Spleen (tissue), 7 donors: Measurements from ENCODE around the gene AHCTF1.
"Not testable (repeated sequence)": the region's sequence is repeated elsewhere in the genome, so short reads cannot be mapped to it uniquely, and the experiment has no call there.

ENCODE experiments used
- CTCF ChIP-seq, 11 experiments: fragments of 200-600 bp in 7 of 11; fragments of 450-650 bp in 4 of 11; sonication (generic) in 4 of 11; IDR thresholded peaks in 8 of 11; conservative IDR thresholded peaks in 3 of 11; 1 replicate in 7 of 11; 2 replicates in 4 of 11; pipeline versions ENCODE4 v1.4.0 to v1.8.0; 2016 to 2021; ENCODE audit warnings: antibody characterized with exemption in 11 of 11, inconsistent platforms in 4 of 11, mild to moderate bottlenecking in 1 of 11
- POLR2A ChIP-seq, 3 donors: fragments of 450-650 bp; IDR thresholded peaks; one replicate each; pipeline ENCODE4 v1.5.1; 2017; ENCODE audit warnings: antibody characterized with exemption in 3 of 3, mild to moderate bottlenecking in 1 of 3
- POLR2AphosphoS5 ChIP-seq, 3 donors: sonication (generic); formaldehyde crosslinking; IDR thresholded peaks; one replicate each; pipeline ENCODE4 v1.5.1; 2017; ENCODE audit warnings: antibody characterized with exemption in 3 of 3
- donor health status: DM: no; HTN: no; CAD: no; lungs with moderate emphysema.
- donor health status: DM: no; HTN: no; CAD: no.
- donor health status: DM: no; HTN: no; CAD: no.

DNA sequence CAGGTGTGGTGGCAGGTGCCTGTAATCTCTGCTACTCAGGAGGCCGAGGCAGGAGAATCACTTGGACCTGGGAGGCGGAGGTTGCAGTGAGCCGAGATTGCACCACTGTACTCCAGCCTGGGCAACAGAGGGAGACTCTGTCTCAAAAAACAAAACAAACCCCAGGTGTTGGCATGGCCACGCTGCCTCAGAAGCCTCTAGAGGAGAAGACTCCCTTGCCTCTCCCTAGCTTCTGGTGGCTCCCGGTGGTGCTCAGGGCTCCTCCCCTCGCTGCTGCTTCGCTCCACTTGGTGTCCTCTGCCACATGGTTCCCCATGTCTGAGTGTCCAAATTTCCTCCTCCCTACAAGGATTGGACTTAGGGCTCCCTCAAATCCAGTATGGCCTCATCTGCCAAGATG, 109.6 kb downstream of the AHCTF1 start:
- TF ChIP-seq CTCF (IDR thresholded peaks at IDR 0.05 in 8 of 11, conservative IDR thresholded peaks at IDR 0.05 in 3 of 11); POLR2A (IDR thresholded peaks at IDR 0.05); POLR2AphosphoS5 (IDR thresholded peaks at IDR 0.05): not testable (repeated sequence)
